ENCODE measurements around the gene RNF40. TPM values are rescaled to one million over a fixed set of nuclear protein-coding genes. Genes with fewer than 3 reads are reported as not detected.

The RNF40 gene
- total and polyA plus RNA-seq, 10 donors, result 38.1 to 111 (median 79.1) TPM

DNA sequence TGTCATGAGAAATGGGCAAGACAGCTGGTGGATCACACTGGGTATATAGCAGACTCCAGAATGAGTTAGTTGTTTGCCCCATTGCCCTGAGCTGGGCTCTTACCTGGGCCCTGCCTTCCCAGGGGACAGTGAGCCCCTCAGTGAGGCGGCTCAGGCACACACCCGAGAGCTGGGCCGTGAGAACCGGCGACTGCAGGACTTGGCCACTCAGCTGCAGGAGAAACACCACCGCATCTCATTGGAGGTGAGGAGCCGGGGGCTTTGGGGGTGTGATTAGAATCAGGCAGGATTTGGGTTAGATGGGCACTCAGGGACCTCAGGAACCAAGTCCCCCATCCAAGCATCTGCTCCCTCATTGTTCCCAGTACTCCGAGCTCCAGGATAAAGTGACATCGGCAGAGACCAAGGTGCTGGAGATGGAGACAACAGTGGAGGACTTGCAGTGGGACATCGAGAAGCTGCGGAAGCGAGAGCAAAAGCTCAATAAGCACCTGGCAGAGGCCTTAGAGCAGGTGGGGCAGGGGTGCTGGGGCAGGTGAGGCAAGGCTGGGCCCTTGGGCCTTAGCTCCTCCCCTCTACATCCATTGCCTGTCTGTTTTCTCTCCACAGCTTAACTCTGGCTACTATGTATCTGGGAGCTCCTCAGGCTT is 2.8 kb downstream of the RNF40 start:
- Histone ChIP-seq H3K36me3 (peaks cover 5 to 71% (median 68%) of the 10 kb centered on the region in 6 donors), H3K4me3 (no peak overlapping the region), H3K9me3 (no peaks in the 10 kb centered on the region), H3K27me3 (replicated peaks in 1 of 7) (no peaks in the 10 kb centered on the region), H3K4me1 (peaks cover 20 to 80% (median 61%) of the 10 kb centered on the region in 6 donors), H3K27ac (no peak overlapping the region)
- intact Hi-C loops (cut with DNase I; ENCODE audit: low total_unique reads), result no loop called here
- 93 to 98% (median 95%) methylated on average over 10 to 12 of the region's 12 CpGs for WGBS, 5 donors
- DNase-seq, result no peak
- no peak for TF ChIP-seq POLR2A (IDR thresholded peaks at IDR 0.05)
- TF ChIP-seq POLR2AphosphoS5 (IDR thresholded peaks at IDR 0.05), result no peak
- TF ChIP-seq, protein P1, sequence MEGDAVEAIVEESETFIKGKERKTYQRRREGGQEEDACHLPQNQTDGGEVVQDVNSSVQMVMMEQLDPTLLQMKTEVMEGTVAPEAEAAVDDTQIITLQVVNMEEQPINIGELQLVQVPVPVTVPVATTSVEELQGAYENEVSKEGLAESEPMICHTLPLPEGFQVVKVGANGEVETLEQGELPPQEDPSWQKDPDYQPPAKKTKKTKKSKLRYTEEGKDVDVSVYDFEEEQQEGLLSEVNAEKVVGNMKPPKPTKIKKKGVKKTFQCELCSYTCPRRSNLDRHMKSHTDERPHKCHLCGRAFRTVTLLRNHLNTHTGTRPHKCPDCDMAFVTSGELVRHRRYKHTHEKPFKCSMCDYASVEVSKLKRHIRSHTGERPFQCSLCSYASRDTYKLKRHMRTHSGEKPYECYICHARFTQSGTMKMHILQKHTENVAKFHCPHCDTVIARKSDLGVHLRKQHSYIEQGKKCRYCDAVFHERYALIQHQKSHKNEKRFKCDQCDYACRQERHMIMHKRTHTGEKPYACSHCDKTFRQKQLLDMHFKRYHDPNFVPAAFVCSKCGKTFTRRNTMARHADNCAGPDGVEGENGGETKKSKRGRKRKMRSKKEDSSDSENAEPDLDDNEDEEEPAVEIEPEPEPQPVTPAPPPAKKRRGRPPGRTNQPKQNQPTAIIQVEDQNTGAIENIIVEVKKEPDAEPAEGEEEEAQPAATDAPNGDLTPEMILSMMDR (IDR thresholded peaks at IDR 0.05 in 8 of 11, conservative IDR thresholded peaks at IDR 0.05 in 3 of 11), result no peak

DNA sequence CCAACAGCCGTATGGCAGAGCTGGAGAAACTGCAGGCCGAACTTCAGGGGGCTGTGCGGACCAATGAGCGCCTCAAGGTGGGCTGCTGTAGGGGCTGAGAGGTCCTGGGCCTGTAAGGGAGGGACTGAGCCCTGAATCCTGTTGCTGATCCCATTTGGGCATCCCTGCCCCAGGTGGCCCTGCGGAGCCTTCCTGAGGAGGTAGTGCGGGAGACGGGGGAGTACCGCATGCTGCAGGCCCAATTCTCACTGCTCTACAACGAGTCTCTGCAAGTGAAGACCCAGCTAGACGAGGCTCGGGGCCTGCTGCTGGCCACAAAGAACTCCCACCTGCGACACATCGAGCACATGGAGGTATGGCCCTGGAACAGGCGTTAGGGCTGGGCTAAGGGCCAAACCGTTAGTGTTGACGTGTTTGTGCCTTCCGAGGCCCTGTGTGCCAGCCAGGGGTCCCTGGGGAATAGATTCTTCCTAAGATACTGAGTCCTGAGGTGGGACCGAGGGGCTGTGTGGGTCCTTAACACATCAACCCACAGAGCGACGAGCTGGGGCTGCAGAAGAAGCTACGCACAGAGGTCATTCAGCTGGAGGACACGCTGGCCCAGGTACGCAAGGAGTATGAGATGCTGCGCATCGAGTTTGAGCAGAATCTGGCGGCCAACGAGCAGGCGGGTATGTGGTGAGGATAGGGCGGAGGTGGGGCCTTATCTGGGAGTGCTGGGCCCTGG is 4.2 kb downstream of the RNF40 start:
- peaks cover 5 to 85% (median 81%) of the 10 kb centered on the region in 6 donors for H3K36me3 ChIP-seq
- 86 to 94% (median 94%) methylated on average over 21 to 29 of the region's 29 CpGs for whole genome bisulfite sequencing, 5 donors
- intact Hi-C loops (cut with DNase I; ENCODE audit: low total_unique reads), result no loop called here
- H3K27me3 ChIP-seq (replicated peaks in 1 of 7), result no peaks in the 10 kb centered on the region
- no peaks in the 10 kb centered on the region for H3K9me3 ChIP-seq
- TF ChIP-seq, protein P1 (IDR thresholded peaks at IDR 0.05 in 8 of 11, conservative IDR thresholded peaks at IDR 0.05 in 3 of 11), result no peak
- TF ChIP-seq POLR2AphosphoS5 (IDR thresholded peaks at IDR 0.05) (peak in 2 of 3 donors; percentile 39 to 43), POLR2A (IDR thresholded peaks at IDR 0.05) (no peak)
- DNase-seq, result no peak
- no peak overlapping the region for H3K4me3 ChIP-seq
- H3K27ac ChIP-seq, result no peak overlapping the region
- peaks cover 14 to 66% (median 48%) of the 10 kb centered on the region in 6 donors for H3K4me1 ChIP-seq

- Histone ChIP-seq H3K27ac (no peak overlapping the region), H3K27me3 (replicated peaks in 1 of 7) (no peaks in the 10 kb centered on the region), H3K9me3 (no peaks in the 10 kb centered on the region), H3K36me3 (peaks cover 5 to 90% (median 87%) of the 10 kb centered on the region in 6 donors), H3K4me1 (peaks cover 14 to 61% (median 45%) of the 10 kb centered on the region in 6 donors), H3K4me3 (no peak overlapping the region)
- WGBS, 5 donors, result 81 to 95% (median 83%) methylated on average over 4 of the region's 4 CpGs
- TF ChIP-seq, protein P1 (IDR thresholded peaks at IDR 0.05 in 8 of 11, conservative IDR thresholded peaks at IDR 0.05 in 3 of 11), result no peak
- TF ChIP-seq POLR2A (IDR thresholded peaks at IDR 0.05), result no peak
- no peak for TF ChIP-seq POLR2AphosphoS5 (IDR thresholded peaks at IDR 0.05)
- intact Hi-C loops (cut with DNase I; ENCODE audit: low total_unique reads), result no loop called here
- DNase-seq, result no peak
Measured at GRCh38 chr16:30766933-30767284, 4.8 kb downstream of the RNF40 start.
